Activated naive CD4-positive, alpha-beta T cell treated with anti-CD3 and anti-CD28 coated beads, Interleukin-2, amount 10 ng/mL, durations not matched to agents 7 days and 5 days (primary cell): ENCODE data around the gene RIOK2.
"Not testable (repeated sequence)": the region's sequence is repeated elsewhere in the genome, so short reads cannot be mapped to it uniquely, and the experiment has no call there.

Source experiments
- CTCF ChIA-PET: fragments of 350-600 bp; sonication (Branson Sonifier 250); formaldehyde crosslinking; loops from one replicate; lab custom pipeline; 2021; ENCODE audit warnings: antibody characterized with exemption; lab: Charles Lee
- DNase-seq: peaks from one replicate; pipeline ENCODE4 v3.0.0-alpha.2; 2020
- H3K27ac Mint-ChIP-seq: one replicate; pipeline ENCODE4 v1.8.0; 2021; ENCODE audit warnings: mild to moderate bottlenecking, moderate library complexity, mixed read lengths
- H3K27me3 Mint-ChIP-seq: one replicate; pipeline ENCODE4 v1.8.0; 2021; ENCODE audit warnings: mild to moderate bottlenecking, mixed read lengths
- H3K36me3 Mint-ChIP-seq: one replicate; pipeline ENCODE4 v1.8.0; 2021; ENCODE audit warnings: mixed read lengths
- H3K4me1 Mint-ChIP-seq: one replicate; pipeline ENCODE4 v1.8.0; 2021; ENCODE audit warnings: mixed read lengths
- H3K4me3 Mint-ChIP-seq: one replicate; pipeline ENCODE4 v1.8.0; 2021; ENCODE audit warnings: mild to moderate bottlenecking, moderate library complexity, mixed read lengths
- H3K9me3 Mint-ChIP-seq: one replicate; pipeline ENCODE4 v1.8.0; 2021; ENCODE audit warnings: mixed read lengths

The RIOK2 gene

GRCh38 chr5:97191893-97192292 is 8.8 kb upstream of the RIOK2 start:
- DNase-seq, result no peak
- H3K4me1 Mint-ChIP-seq, result peaks cover 15% of the 10 kb centered on the region
- no peak overlapping the region for H3K27ac Mint-ChIP-seq
- H3K36me3 Mint-ChIP-seq, result peaks cover 2% of the 10 kb centered on the region
- no peak overlapping the region for H3K4me3 Mint-ChIP-seq
- H3K27me3 Mint-ChIP-seq, result peaks cover 4% of the 10 kb centered on the region
- H3K9me3 Mint-ChIP-seq, result peaks cover 23% of the 10 kb centered on the region
- CTCF ChIA-PET, result no interaction called here

- H3K9me3 Mint-ChIP-seq, result peaks cover 23% of the 10 kb centered on the region
- peaks cover 15% of the 10 kb centered on the region for H3K4me1 Mint-ChIP-seq
Observed at GRCh38 chr5:97189523-97189922, 6.5 kb upstream of the RIOK2 start.

GRCh38 chr5:97183930-97184213 is 825 bp upstream of the RIOK2 start:
- H3K27ac Mint-ChIP-seq, result peak overlapping the region; percentile 99
- no peak for DNase-seq

More at GRCh38 chr5:97189523-97189922, 6.5 kb upstream of the RIOK2 start:
- H3K27me3 Mint-ChIP-seq, H3K4me3 Mint-ChIP-seq, H3K36me3 Mint-ChIP-seq, H3K27ac Mint-ChIP-seq, DNase-seq, CTCF ChIA-PET: not testable (repeated sequence)

GRCh38 chr5:97182571-97183099 is 412 bp downstream of the RIOK2 start:
- Mint-ChIP-seq H3K36me3 (peaks cover 28% of the 10 kb centered on the region), H3K4me3 (peak overlapping the region; percentile 89)
- CTCF ChIA-PET, result interaction anchor here (2.2 kb wide), 1 partner anchor 15 kb away, joined by 4 read pairs; no protein-coding TSS in a partner anchor

More at GRCh38 chr5:97183930-97184213, 825 bp upstream of the RIOK2 start:
- Mint-ChIP-seq H3K27me3 (peaks cover 4% of the 10 kb centered on the region), H3K36me3 (peaks cover 19% of the 10 kb centered on the region), H3K4me1 (peaks cover 32% of the 10 kb centered on the region), H3K9me3 (peaks cover 5% of the 10 kb centered on the region), H3K4me3 (peak overlapping the region; percentile 89)
- CTCF ChIA-PET, result interaction anchor here (0.5 kb wide), 1 partner anchor 520 kb away, joined by 3 read pairs; no protein-coding TSS in a partner anchor

GRCh38 chr5:97181856-97182545 is 1.0 kb downstream of the RIOK2 start:
- H3K27me3 Mint-ChIP-seq, result no peaks in the 10 kb centered on the region
- H3K27ac Mint-ChIP-seq, result peak overlapping the region; percentile 99
- CTCF ChIA-PET, result interaction anchor here (2.2 kb wide), 1 partner anchor 14 kb away, joined by 4 read pairs; no protein-coding TSS in a partner anchor
- H3K36me3 Mint-ChIP-seq, result peaks cover 32% of the 10 kb centered on the region
- peak overlapping the region; percentile 89 for H3K4me3 Mint-ChIP-seq
- peaks cover 5% of the 10 kb centered on the region for H3K9me3 Mint-ChIP-seq
- no peak for DNase-seq
- H3K4me1 Mint-ChIP-seq, result peaks cover 32% of the 10 kb centered on the region

More at GRCh38 chr5:97182571-97183099, 412 bp downstream of the RIOK2 start:
- Mint-ChIP-seq H3K27ac (peak overlapping the region; percentile 99), H3K27me3 (no peaks in the 10 kb centered on the region), H3K9me3 (peaks cover 5% of the 10 kb centered on the region), H3K4me1 (peaks cover 32% of the 10 kb centered on the region)
- DNase-seq, result no peak

GRCh38 chr5:97179457-97179856 is 3.6 kb downstream of the RIOK2 start:
- H3K27me3 Mint-ChIP-seq, H3K27ac Mint-ChIP-seq, H3K4me3 Mint-ChIP-seq, H3K9me3 Mint-ChIP-seq, DNase-seq, CTCF ChIA-PET: not testable (repeated sequence)
- peaks cover 30% of the 10 kb centered on the region for H3K4me1 Mint-ChIP-seq
- H3K36me3 Mint-ChIP-seq, result peaks cover 40% of the 10 kb centered on the region

GRCh38 chr5:97172227-97172626 is 10.8 kb downstream of the RIOK2 start:
- Mint-ChIP-seq H3K4me1 (peaks cover 6% of the 10 kb centered on the region), H3K9me3 (no peaks in the 10 kb centered on the region), H3K36me3 (peaks cover 44% of the 10 kb centered on the region), H3K27ac (no peak overlapping the region), H3K4me3 (no peak overlapping the region), H3K27me3 (no peaks in the 10 kb centered on the region)
- CTCF ChIA-PET, result no interaction called here
- no peak for DNase-seq

GRCh38 chr5:97171703-97172102 is 11.3 kb downstream of the RIOK2 start:
- CTCF ChIA-PET, result no interaction called here
- H3K4me1 Mint-ChIP-seq, result peaks cover 6% of the 10 kb centered on the region

GRCh38 chr5:97167435-97167834 is 15.6 kb downstream of the RIOK2 start:
- peaks cover 12% of the 10 kb centered on the region for H3K4me1 Mint-ChIP-seq
- H3K9me3 Mint-ChIP-seq, result no peaks in the 10 kb centered on the region
- H3K27me3 Mint-ChIP-seq, result no peaks in the 10 kb centered on the region
- no peak for DNase-seq
- CTCF ChIA-PET, result interaction anchor here (0.6 to 1.7 kb wide), 3 partner anchors 14 to 1757 kb away, joined by 3 to 4 read pairs (median 3); no protein-coding TSS in a partner anchor
- peaks cover 40% of the 10 kb centered on the region for H3K36me3 Mint-ChIP-seq
- H3K4me3 Mint-ChIP-seq, result no peak overlapping the region
- H3K27ac Mint-ChIP-seq, result peak overlapping the region; percentile 79

More at GRCh38 chr5:97171703-97172102, 11.3 kb downstream of the RIOK2 start:
- Mint-ChIP-seq H3K4me3 (no peak overlapping the region), H3K27ac (no peak overlapping the region), H3K27me3 (no peaks in the 10 kb centered on the region), H3K36me3 (peaks cover 40% of the 10 kb centered on the region), H3K9me3 (no peaks in the 10 kb centered on the region)
- DNase-seq, result no peak

- H3K27me3 Mint-ChIP-seq, result no peaks in the 10 kb centered on the region
- DNase-seq, result no peak
- H3K27ac Mint-ChIP-seq, result no peak overlapping the region
- H3K4me3 Mint-ChIP-seq, result no peak overlapping the region
- H3K36me3 Mint-ChIP-seq, result peaks cover 36% of the 10 kb centered on the region
- CTCF ChIA-PET, result interaction anchor here (1.1 to 7.6 kb wide), 4 partner anchors 10 to 415 kb away, joined by 3 to 66 read pairs (median 3); no protein-coding TSS in a partner anchor
- no peaks in the 10 kb centered on the region for H3K9me3 Mint-ChIP-seq
- peaks cover 12% of the 10 kb centered on the region for H3K4me1 Mint-ChIP-seq
Observed at GRCh38 chr5:97165726-97166125, 17.3 kb downstream of the RIOK2 start.

GRCh38 chr5:97164846-97165245 is 18.2 kb downstream of the RIOK2 start:
- H3K27me3 Mint-ChIP-seq, result no peaks in the 10 kb centered on the region
- H3K4me1 Mint-ChIP-seq, result peaks cover 12% of the 10 kb centered on the region
- CTCF ChIA-PET, result interaction anchor here (0.9 to 7.6 kb wide), 5 partner anchors 9 to 414 kb away, joined by 3 to 89 read pairs (median 38); partner anchors contain the start of gene LIX1
- no peaks in the 10 kb centered on the region for H3K9me3 Mint-ChIP-seq
- no peak overlapping the region for H3K27ac Mint-ChIP-seq
- peaks cover 41% of the 10 kb centered on the region for H3K36me3 Mint-ChIP-seq
- no peak for DNase-seq
- no peak overlapping the region for H3K4me3 Mint-ChIP-seq

- Mint-ChIP-seq H3K4me3 (no peak overlapping the region), H3K36me3 (peaks cover 42% of the 10 kb centered on the region), H3K4me1 (peaks cover 12% of the 10 kb centered on the region), H3K9me3 (no peaks in the 10 kb centered on the region), H3K27me3 (no peaks in the 10 kb centered on the region), H3K27ac (no peak overlapping the region)
- CTCF ChIA-PET, result interaction anchor here (0.7 to 7.6 kb wide), 11 partner anchors 10 to 550 kb away, joined by 3 to 89 read pairs (median 5); partner anchors contain the start of gene LIX1
- DNase-seq, result no peak
Observed at GRCh38 chr5:97163790-97164285, 19.2 kb downstream of the RIOK2 start.

- CTCF ChIA-PET, result interaction anchor here (0.7 to 7.6 kb wide), 13 partner anchors 9 to 549 kb away, joined by 3 to 89 read pairs (median 4); partner anchors contain the start of gene LIX1
- no peak for DNase-seq
- H3K27ac Mint-ChIP-seq, result no peak overlapping the region
- H3K36me3 Mint-ChIP-seq, result peaks cover 42% of the 10 kb centered on the region
- H3K4me1 Mint-ChIP-seq, result peaks cover 12% of the 10 kb centered on the region
- no peaks in the 10 kb centered on the region for H3K27me3 Mint-ChIP-seq
- H3K9me3 Mint-ChIP-seq, result peaks cover 5% of the 10 kb centered on the region
- no peak overlapping the region for H3K4me3 Mint-ChIP-seq
Observed at GRCh38 chr5:97163360-97163764, 19.7 kb downstream of the RIOK2 start.

- peak; percentile 66 for DNase-seq
- CTCF ChIA-PET, result interaction anchor here (0.7 to 7.6 kb wide), 43 partner anchors 8 to 817 kb away, joined by 3 to 89 read pairs (median 4); partner anchors contain the start of gene LIX1
- H3K27me3 Mint-ChIP-seq, result no peaks in the 10 kb centered on the region
- peaks cover 47% of the 10 kb centered on the region for H3K36me3 Mint-ChIP-seq
- H3K4me1 Mint-ChIP-seq, result peaks cover 6% of the 10 kb centered on the region
- no peak overlapping the region for H3K4me3 Mint-ChIP-seq
- peaks cover 17% of the 10 kb centered on the region for H3K9me3 Mint-ChIP-seq
- no peak overlapping the region for H3K27ac Mint-ChIP-seq
Observed at GRCh38 chr5:97162045-97162444, 21.0 kb downstream of the RIOK2 start.
